MM.1S (cell line): ENCODE results near the gene CD300E.
A peak's percentile ranks its signal among the peaks of the same experiment; 100 is the strongest.

Experiments used
- DNase-seq: peaks from one replicate; pipeline ENCODE4 v3.0.0-alpha.2; 2015
- H2AFZ ChIP-seq: fragments of 300-600 bp; sonication (generic); 2 replicates; pipeline ENCODE4 v1.6.0; 2016; ENCODE audit warnings: antibody characterized with exemption, low read length
- H3F3A ChIP-seq: fragments of 300-600 bp; sonication (generic); 2 replicates; pipeline ENCODE4 v1.6.1; 2016; ENCODE audit warnings: mild to moderate bottlenecking, antibody characterized with exemption, low read length, moderate library complexity, mixed read lengths; ENCODE audit not compliant: insufficient read depth
- H3K27ac ChIP-seq: fragments of 300-600 bp; sonication (generic); 2 replicates; pipeline ENCODE4 v1.5.1; 2016; ENCODE audit warnings: mild to moderate bottlenecking, low read length
- H3K27me3 ChIP-seq: fragments of 300-600 bp; sonication (generic); replicated peaks from 2 replicates; pipeline ENCODE4 v1.6.0; 2016; ENCODE audit warnings: low read length; ENCODE audit not compliant: insufficient read depth
- H3K36me3 ChIP-seq: fragments of 300-600 bp; sonication (generic); replicated peaks from 2 replicates; pipeline ENCODE4 v1.6.1; 2016; ENCODE audit warnings: mild to moderate bottlenecking, low read length, mixed read lengths; ENCODE audit not compliant: insufficient read depth
- H3K4me1 ChIP-seq: fragments of 300-600 bp; sonication (generic); 2 replicates; pipeline ENCODE4 v1.6.1; 2016; ENCODE audit warnings: low read length, mixed read lengths
- H3K4me2 ChIP-seq: fragments of 300-600 bp; sonication (generic); 2 replicates; pipeline ENCODE4 v1.6.0; 2016; ENCODE audit warnings: low read depth, low read length
- H3K4me3 ChIP-seq: fragments of 300-600 bp; sonication (generic); 2 replicates; pipeline ENCODE4 v1.5.1; 2016; ENCODE audit warnings: low read length, mixed read lengths
- H3K79me2 ChIP-seq: fragments of 300-600 bp; sonication (generic); 2 replicates; pipeline ENCODE4 v1.6.1; 2016; ENCODE audit warnings: mixed run types, low read length, mixed read lengths
- H3K9ac ChIP-seq: fragments of 300-600 bp; sonication (generic); 2 replicates; pipeline ENCODE4 v1.6.1; 2016; ENCODE audit warnings: low read length, mixed read lengths
- H3K9me2 ChIP-seq: fragments of 300-600 bp; sonication (generic); replicated peaks from 2 replicates; pipeline ENCODE4 v1.6.1; 2016; ENCODE audit warnings: mild to moderate bottlenecking, low read length, mixed read lengths; ENCODE audit not compliant: insufficient read depth
- H3K9me3 ChIP-seq: fragments of 300-600 bp; sonication (generic); replicated peaks from 2 replicates; pipeline ENCODE4 v1.6.1; 2016; ENCODE audit warnings: mild to moderate bottlenecking, low read length, mixed read lengths; ENCODE audit not compliant: insufficient read depth
- H4K20me1 ChIP-seq: fragments of 300-600 bp; sonication (generic); 2 replicates; pipeline ENCODE4 v1.6.1; 2016; ENCODE audit warnings: mild to moderate bottlenecking, low read length, moderate library complexity, mixed read lengths; ENCODE audit not compliant: insufficient read depth
- CTCF ChIP-seq: fragments of 300-600 bp; sonication (generic); IDR thresholded peaks from 2 replicates; pipeline ENCODE4 v1.5.1; 2016; ENCODE audit warnings: antibody characterized with exemption, low read length, mixed read lengths
- EZH2 ChIP-seq: fragments of 300-600 bp; sonication (generic); optimal IDR thresholded peaks from 2 replicates; pipeline ENCODE3; 2017; ENCODE audit warnings: low read depth, mild to moderate bottlenecking, antibody characterized with exemption, low read length, mixed read lengths
- EZH2phosphoT487 ChIP-seq: fragments of 300-600 bp; sonication (generic); IDR thresholded peaks from 2 replicates; pipeline ENCODE4 v1.6.1; 2018; ENCODE audit warnings: antibody characterized with exemption, low read length

The CD300E gene

DNA sequence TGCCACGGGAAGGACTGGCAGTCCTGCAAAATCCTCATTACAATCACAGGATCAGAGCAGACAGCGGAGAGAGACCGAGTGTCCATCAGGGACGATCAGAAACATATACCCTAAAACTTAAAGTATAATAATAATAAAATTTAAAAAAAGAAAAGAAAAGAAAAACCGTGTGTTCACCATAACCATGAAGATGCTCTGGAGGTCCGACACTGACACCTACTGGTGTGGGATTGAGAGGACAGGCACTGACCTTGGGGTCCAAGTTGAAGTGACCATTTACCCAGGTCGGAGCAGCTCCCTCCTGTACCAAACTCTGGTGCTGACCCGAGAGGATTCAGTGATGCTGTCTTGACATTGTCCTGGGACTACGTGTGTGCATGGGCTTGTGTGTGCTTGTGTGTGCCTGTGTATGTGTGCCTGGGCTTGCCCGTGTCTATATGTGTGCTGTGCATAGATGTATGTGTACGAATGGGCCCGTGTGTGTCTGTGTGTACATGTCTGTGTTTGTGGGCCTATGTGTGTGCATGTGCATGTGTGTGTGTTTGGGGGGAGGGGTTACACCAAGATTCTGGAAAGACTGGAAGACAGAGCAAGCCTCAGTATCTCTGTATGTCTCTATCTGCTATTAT, 21.5 kb downstream of the CD300E start:
- Histone ChIP-seq H3K27me3 (peaks cover 86% of the 10 kb centered on the region), H3K27ac (no peak overlapping the region)

GRCh38 chr17:74599448-74599939, 24.0 kb downstream of the CD300E start:
- Histone ChIP-seq H3K27ac (no peak overlapping the region), H3K27me3 (peaks cover 85% of the 10 kb centered on the region), H3K36me3 (no peaks in the 10 kb centered on the region), H3K9me3 (no peaks in the 10 kb centered on the region), H4K20me1 (no peaks in the 10 kb centered on the region), H3K9me2 (no peaks in the 10 kb centered on the region), H3K9ac (no peak overlapping the region), H2AFZ (no peak overlapping the region), H3K4me3 (no peak overlapping the region), H3F3A (no peaks in the 10 kb centered on the region), H3K4me1 (peaks cover 10% of the 10 kb centered on the region; the same call in 1 of the 2 replicates), H3K4me2 (no peak overlapping the region), H3K79me2 (no peaks in the 10 kb centered on the region)
- no peak for DNase-seq
- TF ChIP-seq EZH2, result no peak
- no peak for TF ChIP-seq EZH2phosphoT487
- no peak for TF ChIP-seq CTCF

More for the DNA sequence above, 21.5 kb downstream of the CD300E start:
- TF ChIP-seq CTCF (peak; percentile 50), EZH2phosphoT487 (no peak), EZH2 (no peak)
- H3K4me3 ChIP-seq, result no peak overlapping the region
- H3K9ac ChIP-seq, result no peak overlapping the region
- peaks cover 10% of the 10 kb centered on the region; the same call in 1 of the 2 replicates for H3K4me1 ChIP-seq
- H3K4me2 ChIP-seq, result no peak overlapping the region
- no peaks in the 10 kb centered on the region for H3K79me2 ChIP-seq
- no peak overlapping the region for H2AFZ ChIP-seq
- H3K36me3 ChIP-seq, result no peaks in the 10 kb centered on the region
- no peaks in the 10 kb centered on the region for H3K9me3 ChIP-seq
- no peaks in the 10 kb centered on the region for H3K9me2 ChIP-seq
- no peaks in the 10 kb centered on the region for H4K20me1 ChIP-seq
- H3F3A ChIP-seq, result no peaks in the 10 kb centered on the region
- peak; percentile 37 for DNase-seq

- no peak for DNase-seq
Observed at GRCh38 chr17:74599023-74599399, 24.5 kb downstream of the CD300E start.

More at GRCh38 chr17:74599023-74599399, 24.5 kb downstream of the CD300E start:
- Histone ChIP-seq H3F3A (no peaks in the 10 kb centered on the region), H3K4me3 (no peak overlapping the region), H2AFZ (no peak overlapping the region), H3K79me2 (no peaks in the 10 kb centered on the region), H3K27ac (no peak overlapping the region), H3K9me3 (no peaks in the 10 kb centered on the region), H3K4me1 (peaks cover 10% of the 10 kb centered on the region; the same call in 1 of the 2 replicates), H3K9me2 (no peaks in the 10 kb centered on the region), H3K36me3 (no peaks in the 10 kb centered on the region), H3K4me2 (peak overlapping the region; percentile 23; the same call in 1 of the 2 replicates), H3K9ac (no peak overlapping the region), H3K27me3 (peaks cover 85% of the 10 kb centered on the region), H4K20me1 (no peaks in the 10 kb centered on the region)
- TF ChIP-seq EZH2 (no peak), EZH2phosphoT487 (no peak), CTCF (no peak)
